Neural progenitor cell (in vitro differentiated cells): Measurements from ENCODE around the gene MICB. TPM values are rescaled to one million over a fixed set of nuclear protein-coding genes. Genes with fewer than 3 reads are reported as not detected.
"Not testable (repeated sequence)": the region's sequence is repeated elsewhere in the genome, so short reads cannot be mapped to it uniquely, and the experiment has no call there.

ENCODE experiments used
- DNase-seq: peaks from one replicate; pipeline ENCODE4 v3.0.0-alpha.2; 2016; ENCODE audit warnings: low spot score
- H2AFZ ChIP-seq: fragments of 200-600 bp; sonication (generic); replicated peaks from 2 replicates; pipeline ENCODE4 v1.6.1; 2016; ENCODE audit warnings: antibody characterized with exemption
- H3F3A ChIP-seq: fragments of 200-600 bp; sonication (generic); 2 replicates; pipeline ENCODE4 v1.6.1; 2016; ENCODE audit warnings: antibody characterized with exemption, low read depth
- H3K27ac ChIP-seq: fragments of 200-600 bp; sonication (generic); 2 replicates; pipeline ENCODE4 v1.5.1; 2016; ENCODE audit warnings: mild to moderate bottlenecking
- H3K27me3 ChIP-seq: fragments of 200-600 bp; sonication (generic); 2 replicates; pipeline ENCODE4 v1.6.1; 2016; ENCODE audit warnings: mild to moderate bottlenecking, moderate library complexity
- H3K36me3 ChIP-seq: fragments of 200-600 bp; sonication (generic); 2 replicates; pipeline ENCODE4 v1.5.1; 2016
- H3K4me1 ChIP-seq: fragments of 200-600 bp; sonication (generic); 2 replicates; pipeline ENCODE4 v1.6.1; 2016; ENCODE audit warnings: mixed run types
- H3K4me2 ChIP-seq: fragments of 200-600 bp; sonication (generic); 2 replicates; pipeline ENCODE4 v1.6.1; 2016
- H3K4me3 ChIP-seq: fragments of 200-600 bp; sonication (generic); 2 replicates; pipeline ENCODE4 v1.5.1; 2016
- H3K79me2 ChIP-seq: fragments of 200-600 bp; sonication (generic); 2 replicates; pipeline ENCODE4 v1.6.1; 2016; ENCODE audit warnings: low read depth
- H3K9ac ChIP-seq: fragments of 200-600 bp; sonication (generic); 2 replicates; pipeline ENCODE4 v1.6.1; 2016
- H3K9me3 ChIP-seq: fragments of 200-600 bp; sonication (generic); 2 replicates; pipeline ENCODE4 v1.5.1; 2016; ENCODE audit warnings: low read depth
- H4K20me1 ChIP-seq: fragments of 200-600 bp; sonication (generic); 2 replicates; pipeline ENCODE4 v1.6.1; 2016; ENCODE audit warnings: low read depth
- H3K27ac Mint-ChIP-seq: 3 replicates; pipeline ENCODE4 v1.8.0; 2021; ENCODE audit warnings: mixed read lengths
- H3K27me3 Mint-ChIP-seq: 2 replicates; pipeline ENCODE4 v1.8.0; 2022; ENCODE audit warnings: low read depth, mild to moderate bottlenecking, inconsistent platforms, moderate library complexity, mixed read lengths; ENCODE audit not compliant: insufficient read depth
- H3K36me3 Mint-ChIP-seq: 3 replicates; pipeline ENCODE4 v1.8.0; 2021; ENCODE audit warnings: mixed read lengths
- H3K4me1 Mint-ChIP-seq: 3 replicates; pipeline ENCODE4 v1.8.0; 2021; ENCODE audit warnings: mixed read lengths
- H3K4me3 Mint-ChIP-seq: 3 replicates; pipeline ENCODE4 v1.8.0; 2021; ENCODE audit warnings: mild to moderate bottlenecking, moderate library complexity, mixed read lengths
- H3K9me3 Mint-ChIP-seq: 3 replicates; pipeline ENCODE4 v1.8.0; 2020; ENCODE audit warnings: mixed read lengths
- EZH2 ChIP-seq: fragments of 200-600 bp; sonication (generic); IDR thresholded peaks from 2 replicates; pipeline ENCODE4 v1.6.1; 2017; ENCODE audit warnings: antibody characterized with exemption, mild to moderate bottlenecking, moderate library complexity
- EZH2phosphoT487 ChIP-seq: fragments of 200-600 bp; sonication (generic); IDR thresholded peaks from 2 replicates; pipeline ENCODE4 v1.6.1; 2017; ENCODE audit warnings: antibody characterized with exemption
- total RNA-seq: library from RNA; depleted of rRNA; stranded (reverse); fragments of >200 nt; gene quantifications from 2 replicates; pipeline ENCODE4 v1.2.3, GENCODE V29; 2015; ENCODE audit warnings: low replicate concordance
- TF ChIP-seq, protein P1 (sequence below): fragments of 200-600 bp; sonication (generic); IDR thresholded peaks from 2 replicates; pipeline ENCODE4 v1.5.1; 2017; ENCODE audit warnings: antibody characterized with exemption, mild to moderate bottlenecking

Gene MICB
- total RNA-seq, 1 donor from 2014 or later = 9.1 TPM

DNA sequence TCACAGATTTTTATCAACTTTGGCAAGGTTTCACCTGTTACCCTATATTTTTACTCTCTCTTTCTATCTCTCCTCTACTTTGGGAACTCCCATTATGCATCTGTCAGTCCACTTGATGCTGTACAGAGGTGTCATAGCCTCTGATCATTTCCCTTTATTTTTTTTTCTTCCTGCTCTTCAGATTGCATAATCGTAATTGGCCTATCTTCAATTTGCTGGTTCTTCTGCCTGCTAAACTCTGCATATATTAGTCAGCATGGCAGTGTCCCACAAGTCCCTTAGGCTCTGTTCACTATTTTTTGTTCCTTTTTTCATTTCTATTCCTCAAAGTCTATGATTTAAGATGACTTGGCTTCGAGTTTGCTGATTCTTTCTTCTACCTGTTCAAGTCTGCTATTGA lies 44.7 kb upstream of the MICB start:
- Histone ChIP-seq H3K4me2 (no peak overlapping the region), H3K9ac (no peak overlapping the region), H3K36me3 (no peaks in the 10 kb centered on the region), H3K79me2 (no peaks in the 10 kb centered on the region), H3F3A (no peaks in the 10 kb centered on the region), H3K4me1 (no peaks in the 10 kb centered on the region), H3K4me3 (no peak overlapping the region), H3K27ac (no peak overlapping the region), H3K27me3 (no peaks in the 10 kb centered on the region), H2AFZ (no peak overlapping the region), H3K9me3 (no peaks in the 10 kb centered on the region), H4K20me1 (no peaks in the 10 kb centered on the region)
- H3K27ac Mint-ChIP-seq = no peak overlapping the region
- H3K9me3 Mint-ChIP-seq = peaks cover 4% of the 10 kb centered on the region
- H3K27me3 Mint-ChIP-seq = peaks cover 2% of the 10 kb centered on the region
- H3K4me3 Mint-ChIP-seq = no peak overlapping the region
- no peaks in the 10 kb centered on the region for H3K4me1 Mint-ChIP-seq
- H3K36me3 Mint-ChIP-seq = no peaks in the 10 kb centered on the region
- TF ChIP-seq, protein P1, sequence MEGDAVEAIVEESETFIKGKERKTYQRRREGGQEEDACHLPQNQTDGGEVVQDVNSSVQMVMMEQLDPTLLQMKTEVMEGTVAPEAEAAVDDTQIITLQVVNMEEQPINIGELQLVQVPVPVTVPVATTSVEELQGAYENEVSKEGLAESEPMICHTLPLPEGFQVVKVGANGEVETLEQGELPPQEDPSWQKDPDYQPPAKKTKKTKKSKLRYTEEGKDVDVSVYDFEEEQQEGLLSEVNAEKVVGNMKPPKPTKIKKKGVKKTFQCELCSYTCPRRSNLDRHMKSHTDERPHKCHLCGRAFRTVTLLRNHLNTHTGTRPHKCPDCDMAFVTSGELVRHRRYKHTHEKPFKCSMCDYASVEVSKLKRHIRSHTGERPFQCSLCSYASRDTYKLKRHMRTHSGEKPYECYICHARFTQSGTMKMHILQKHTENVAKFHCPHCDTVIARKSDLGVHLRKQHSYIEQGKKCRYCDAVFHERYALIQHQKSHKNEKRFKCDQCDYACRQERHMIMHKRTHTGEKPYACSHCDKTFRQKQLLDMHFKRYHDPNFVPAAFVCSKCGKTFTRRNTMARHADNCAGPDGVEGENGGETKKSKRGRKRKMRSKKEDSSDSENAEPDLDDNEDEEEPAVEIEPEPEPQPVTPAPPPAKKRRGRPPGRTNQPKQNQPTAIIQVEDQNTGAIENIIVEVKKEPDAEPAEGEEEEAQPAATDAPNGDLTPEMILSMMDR = no peak
- no peak for TF ChIP-seq EZH2phosphoT487
- TF ChIP-seq EZH2 = no peak
- no peak for DNase-seq

DNA sequence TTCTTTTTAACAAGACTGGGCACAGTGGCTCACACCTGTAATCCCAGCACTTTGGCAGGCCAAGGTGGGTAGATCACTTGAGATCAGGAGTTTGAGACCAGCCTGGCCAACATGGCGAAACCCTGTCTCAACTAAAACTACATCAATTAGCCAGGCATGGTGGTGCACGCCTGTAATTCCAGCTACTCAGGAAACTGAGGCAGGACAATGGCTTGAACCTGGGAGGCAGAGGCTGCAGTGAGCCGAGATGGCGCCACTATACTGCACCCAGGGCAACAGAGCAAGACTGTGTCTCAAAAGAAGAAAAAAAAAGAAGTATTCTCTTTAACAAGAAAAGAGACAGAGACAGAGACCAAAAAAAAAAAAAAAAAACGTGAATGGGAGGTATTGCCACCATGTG lies 38.1 kb upstream of the MICB start:
- H3K4me3 Mint-ChIP-seq, H3K9me3 ChIP-seq, H3K9ac ChIP-seq, H3K27me3 Mint-ChIP-seq, H4K20me1 ChIP-seq, DNase-seq, H3F3A ChIP-seq, H3K27ac Mint-ChIP-seq, H3K4me2 ChIP-seq, H2AFZ ChIP-seq, H3K36me3 Mint-ChIP-seq, H3K9me3 Mint-ChIP-seq, H3K27ac ChIP-seq, H3K36me3 ChIP-seq, H3K4me3 ChIP-seq, H3K27me3 ChIP-seq, H3K79me2 ChIP-seq: not testable (repeated sequence)
- H3K4me1 Mint-ChIP-seq = peaks cover 10% of the 10 kb centered on the region
- H3K4me1 ChIP-seq = peaks cover 10% of the 10 kb centered on the region

DNA sequence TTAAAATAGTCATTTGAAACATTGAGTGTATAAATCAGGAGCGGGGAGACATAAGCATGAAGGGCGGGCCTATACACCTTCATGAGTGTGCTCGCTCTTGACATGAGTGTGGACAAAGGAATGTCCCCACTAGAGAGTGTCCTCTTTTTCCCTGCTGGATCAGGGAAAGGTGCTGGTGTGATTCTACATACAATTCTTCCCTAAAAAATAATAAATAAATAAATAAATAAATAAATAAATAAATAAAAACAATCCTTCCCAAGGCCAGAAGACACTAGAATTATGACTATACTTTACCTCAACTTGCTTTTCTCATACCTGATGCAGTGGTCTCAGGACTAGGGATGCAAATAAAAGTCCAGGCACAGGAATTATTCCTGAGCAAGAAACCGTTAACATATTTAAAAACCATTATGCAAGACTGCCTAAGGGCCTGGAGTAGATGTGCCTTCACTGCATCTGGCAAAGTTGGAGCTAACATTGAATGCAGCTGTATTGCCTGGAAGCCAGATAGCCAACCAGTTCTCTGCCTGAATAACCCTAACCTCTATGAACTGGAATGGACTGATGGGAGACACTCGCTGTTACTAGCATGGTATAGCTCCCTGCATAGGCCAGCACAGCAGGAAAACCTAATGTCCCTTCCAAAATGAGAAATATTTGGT lies 37.5 kb upstream of the MICB start:
- Mint-ChIP-seq H3K27ac (no peak overlapping the region), H3K27me3 (peaks cover 2% of the 10 kb centered on the region), H3K36me3 (no peaks in the 10 kb centered on the region), H3K4me1 (peaks cover 10% of the 10 kb centered on the region), H3K9me3 (no peaks in the 10 kb centered on the region), H3K4me3 (no peak overlapping the region)
- no peaks in the 10 kb centered on the region for H3K36me3 ChIP-seq
- H3K9ac ChIP-seq = no peak overlapping the region
- H3K79me2 ChIP-seq = no peaks in the 10 kb centered on the region
- no peak overlapping the region for H2AFZ ChIP-seq
- H3K9me3 ChIP-seq = no peaks in the 10 kb centered on the region
- peaks cover 4% of the 10 kb centered on the region for H3F3A ChIP-seq
- TF ChIP-seq, protein P1 = no peak
- TF ChIP-seq EZH2 (no peak), EZH2phosphoT487 (no peak)
- no peak overlapping the region for H3K27ac ChIP-seq
- DNase-seq = no peak
- no peaks in the 10 kb centered on the region for H4K20me1 ChIP-seq
- H3K4me2 ChIP-seq = no peak overlapping the region
- no peak overlapping the region for H3K4me3 ChIP-seq
- H3K27me3 ChIP-seq = peaks cover 7% of the 10 kb centered on the region
- H3K4me1 ChIP-seq = peaks cover 10% of the 10 kb centered on the region
